Memory B cell (primary cell): ENCODE measurements around the gene POP5.
A peak's percentile ranks its signal among the peaks of the same experiment; 100 is the strongest.

Experiments
- ATAC-seq: fragments of 150-1000 bp; cut with Tn5 transposase; 2 replicates; pipeline ENCODE4 v1.10.0; 2021; ENCODE audit warnings: low read depth, mild to moderate bottlenecking, moderate library complexity
- DNase-seq, 2 donors: peaks; one replicate each; pipeline ENCODE4 v3.0.0; 2022; ENCODE audit warnings: low spot score in 2 of 2
- H3K27ac Mint-ChIP-seq: one replicate; pipeline ENCODE4 v1.8.0; 2022; ENCODE audit warnings: mild to moderate bottlenecking, moderate library complexity, mixed read lengths
- H3K27me3 Mint-ChIP-seq: one replicate; pipeline ENCODE4 v1.8.0; 2022; ENCODE audit warnings: mixed read lengths
- H3K36me3 Mint-ChIP-seq: one replicate; pipeline ENCODE4 v1.8.0; 2022; ENCODE audit warnings: mild to moderate bottlenecking, mixed read lengths
- H3K4me1 Mint-ChIP-seq: one replicate; pipeline ENCODE4 v1.8.0; 2022; ENCODE audit warnings: mixed read lengths
- H3K4me3 Mint-ChIP-seq: one replicate; pipeline ENCODE4 v1.8.0; 2022; ENCODE audit warnings: mild to moderate bottlenecking, moderate library complexity, mixed read lengths
- H3K9me3 Mint-ChIP-seq: one replicate; pipeline ENCODE4 v1.8.0; 2022; ENCODE audit warnings: mixed read lengths

Gene POP5

GRCh38 chr12:120583478-120584030 is 2.4 kb upstream of the POP5 start:
- Mint-ChIP-seq H3K4me3 (peak overlapping the region; percentile 73), H3K4me1 (peaks cover 22% of the 10 kb centered on the region), H3K27me3 (no peaks in the 10 kb centered on the region), H3K36me3 (peaks cover 2% of the 10 kb centered on the region), H3K9me3 (no peaks in the 10 kb centered on the region), H3K27ac (peak overlapping the region; percentile 5)
- ATAC-seq (peak; percentile 34), DNase-seq (peak; percentile 82 to 86)

GRCh38 chr12:120581998-120582397 is 796 bp upstream of the POP5 start:
- Mint-ChIP-seq H3K4me1 (peaks cover 22% of the 10 kb centered on the region), H3K4me3 (peak overlapping the region; percentile 97), H3K27me3 (no peaks in the 10 kb centered on the region), H3K36me3 (peaks cover 4% of the 10 kb centered on the region), H3K27ac (peak overlapping the region; percentile 85), H3K9me3 (no peaks in the 10 kb centered on the region)
- ATAC-seq (no peak), DNase-seq (no peak)

- H3K4me1 Mint-ChIP-seq, result peaks cover 22% of the 10 kb centered on the region
- H3K36me3 Mint-ChIP-seq, result peaks cover 10% of the 10 kb centered on the region
- no peaks in the 10 kb centered on the region for H3K9me3 Mint-ChIP-seq
- no peaks in the 10 kb centered on the region for H3K27me3 Mint-ChIP-seq
- DNase-seq (no peak), ATAC-seq (no peak)
- no peak overlapping the region for H3K4me3 Mint-ChIP-seq
- no peak overlapping the region for H3K27ac Mint-ChIP-seq
These were observed 2.0 kb downstream of the POP5 start for GRCh38 chr12:120579179-120579578.

- no peaks in the 10 kb centered on the region for H3K27me3 Mint-ChIP-seq
- no peaks in the 10 kb centered on the region for H3K4me1 Mint-ChIP-seq
- H3K9me3 Mint-ChIP-seq, result no peaks in the 10 kb centered on the region
- ATAC-seq (no peak), DNase-seq (no peak)
- peaks cover 31% of the 10 kb centered on the region for H3K36me3 Mint-ChIP-seq
- H3K4me3 Mint-ChIP-seq, result no peak overlapping the region
- H3K27ac Mint-ChIP-seq, result peak overlapping the region; percentile 60
These were observed 7.1 kb downstream of the POP5 start for GRCh38 chr12:120574106-120574505.

- Mint-ChIP-seq H3K4me1 (no peaks in the 10 kb centered on the region), H3K4me3 (no peak overlapping the region), H3K27me3 (no peaks in the 10 kb centered on the region), H3K36me3 (peaks cover 31% of the 10 kb centered on the region), H3K27ac (peak overlapping the region; percentile 60), H3K9me3 (no peaks in the 10 kb centered on the region)
- DNase-seq (no peak), ATAC-seq (no peak)
These were observed 7.6 kb downstream of the POP5 start for GRCh38 chr12:120573560-120573959.

- H3K27me3 Mint-ChIP-seq, result no peaks in the 10 kb centered on the region
- peaks cover 33% of the 10 kb centered on the region for H3K36me3 Mint-ChIP-seq
- DNase-seq (no peak), ATAC-seq (no peak)
- no peaks in the 10 kb centered on the region for H3K9me3 Mint-ChIP-seq
- no peaks in the 10 kb centered on the region for H3K4me1 Mint-ChIP-seq
- peak overlapping the region; percentile 20 for H3K27ac Mint-ChIP-seq
- H3K4me3 Mint-ChIP-seq, result no peak overlapping the region
These were observed 9.9 kb downstream of the POP5 start for GRCh38 chr12:120571299-120571698.

- no peaks in the 10 kb centered on the region for H3K4me1 Mint-ChIP-seq
- H3K27me3 Mint-ChIP-seq, result no peaks in the 10 kb centered on the region
- no peaks in the 10 kb centered on the region for H3K9me3 Mint-ChIP-seq
- H3K27ac Mint-ChIP-seq, result no peak overlapping the region
- no peak for ATAC-seq
- H3K36me3 Mint-ChIP-seq, result peaks cover 30% of the 10 kb centered on the region
- H3K4me3 Mint-ChIP-seq, result no peak overlapping the region
- DNase-seq, result no peak
These were observed 17.7 kb downstream of the POP5 start for GRCh38 chr12:120563495-120563894.

- Mint-ChIP-seq H3K4me1 (no peaks in the 10 kb centered on the region), H3K27ac (no peak overlapping the region), H3K4me3 (no peak overlapping the region), H3K36me3 (peaks cover 30% of the 10 kb centered on the region), H3K27me3 (no peaks in the 10 kb centered on the region), H3K9me3 (no peaks in the 10 kb centered on the region)
- no peak for ATAC-seq
- no peak for DNase-seq
These were observed 18.3 kb downstream of the POP5 start for GRCh38 chr12:120562906-120563305.

- Mint-ChIP-seq H3K27ac (no peak overlapping the region), H3K9me3 (no peaks in the 10 kb centered on the region), H3K36me3 (peaks cover 26% of the 10 kb centered on the region), H3K27me3 (no peaks in the 10 kb centered on the region), H3K4me3 (no peak overlapping the region), H3K4me1 (peaks cover 2% of the 10 kb centered on the region)
- DNase-seq, result no peak
- ATAC-seq, result no peak
These were observed 23.6 kb downstream of the POP5 start for GRCh38 chr12:120557589-120557988.

GRCh38 chr12:120554678-120555077 is 26.5 kb downstream of the POP5 start:
- H3K36me3 Mint-ChIP-seq, result peaks cover 21% of the 10 kb centered on the region
- ATAC-seq (no peak), DNase-seq (no peak)
- no peaks in the 10 kb centered on the region for H3K9me3 Mint-ChIP-seq
- H3K27me3 Mint-ChIP-seq, result no peaks in the 10 kb centered on the region
- no peak overlapping the region for H3K4me3 Mint-ChIP-seq
- H3K4me1 Mint-ChIP-seq, result peaks cover 4% of the 10 kb centered on the region
- H3K27ac Mint-ChIP-seq, result no peak overlapping the region

GRCh38 chr12:120546050-120546386 is 35.2 kb downstream of the POP5 start:
- Mint-ChIP-seq H3K4me3 (no peak overlapping the region), H3K27me3 (no peaks in the 10 kb centered on the region), H3K27ac (no peak overlapping the region), H3K36me3 (peaks cover 5% of the 10 kb centered on the region), H3K9me3 (no peaks in the 10 kb centered on the region), H3K4me1 (peaks cover 6% of the 10 kb centered on the region)
- ATAC-seq (no peak), DNase-seq (no peak)

- no peak for DNase-seq
- Mint-ChIP-seq H3K27ac (no peak overlapping the region), H3K27me3 (no peaks in the 10 kb centered on the region), H3K9me3 (no peaks in the 10 kb centered on the region), H3K4me3 (no peak overlapping the region), H3K36me3 (peaks cover 5% of the 10 kb centered on the region), H3K4me1 (peaks cover 9% of the 10 kb centered on the region)
- ATAC-seq, result no peak
These were observed 36.5 kb downstream of the POP5 start for GRCh38 chr12:120544691-120545090.

- no peaks in the 10 kb centered on the region for H3K27me3 Mint-ChIP-seq
- H3K9me3 Mint-ChIP-seq, result no peaks in the 10 kb centered on the region
- no peak overlapping the region for H3K27ac Mint-ChIP-seq
- H3K4me1 Mint-ChIP-seq, result peaks cover 25% of the 10 kb centered on the region
- DNase-seq, result no peak
- H3K4me3 Mint-ChIP-seq, result no peak overlapping the region
- no peak for ATAC-seq
- H3K36me3 Mint-ChIP-seq, result peaks cover 5% of the 10 kb centered on the region
These were observed 39.0 kb downstream of the POP5 start for GRCh38 chr12:120542166-120542565.

- Mint-ChIP-seq H3K4me3 (no peak overlapping the region), H3K36me3 (peaks cover 2% of the 10 kb centered on the region), H3K27ac (no peak overlapping the region), H3K27me3 (no peaks in the 10 kb centered on the region), H3K9me3 (no peaks in the 10 kb centered on the region), H3K4me1 (peaks cover 37% of the 10 kb centered on the region)
- ATAC-seq, result no peak
- no peak for DNase-seq
These were observed 40.8 kb downstream of the POP5 start for GRCh38 chr12:120540445-120540844.

- no peak for DNase-seq
- Mint-ChIP-seq H3K9me3 (no peaks in the 10 kb centered on the region), H3K4me1 (peaks cover 35% of the 10 kb centered on the region), H3K27me3 (no peaks in the 10 kb centered on the region), H3K27ac (peak overlapping the region; percentile 62), H3K4me3 (peak overlapping the region; percentile 86), H3K36me3 (peaks cover 2% of the 10 kb centered on the region)
- ATAC-seq, result no peak
These were observed 41.9 kb downstream of the POP5 start for GRCh38 chr12:120539303-120539702.
